ENCODE data around the gene ITGBL1.

ITGBL1 gene

DNA sequence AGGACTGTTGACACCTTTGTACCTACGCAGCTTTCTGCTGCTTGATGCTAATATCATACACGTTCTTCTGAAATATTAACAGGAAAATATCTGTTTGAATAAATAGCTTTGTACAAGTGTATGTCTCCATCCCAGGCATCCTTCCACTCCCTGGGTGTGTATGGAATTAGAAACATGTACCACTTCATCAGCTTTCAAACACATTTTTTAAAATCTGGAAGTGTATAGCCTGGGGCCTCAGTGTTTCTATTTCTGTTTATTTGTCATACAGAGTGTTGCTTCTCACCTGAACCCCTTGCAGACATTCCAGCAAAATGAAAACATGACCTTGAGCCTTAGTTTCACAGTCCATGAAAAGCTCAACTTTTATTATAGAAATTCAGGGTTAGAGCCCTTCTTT lies 168.6 kb downstream of the ITGBL1 start:
- H3K4me1 ChIP-seq (ENCODE audit: insufficient read depth, low read length, severe bottlenecking): peaks cover 35% of the 10 kb centered on the region
- H3K27me3 ChIP-seq (ENCODE audit: insufficient read depth, low read length): no peaks in the 10 kb centered on the region
- H3F3A ChIP-seq (ENCODE audit: insufficient read depth, low read length): no peaks in the 10 kb centered on the region; the same call in 1 of the 2 replicates
- H3K36me3 ChIP-seq (ENCODE audit: insufficient read depth, low read length): no peaks in the 10 kb centered on the region
- no peaks in the 10 kb centered on the region for H3K79me2 ChIP-seq (ENCODE audit: insufficient read depth, low read length)
- H4K20me1 ChIP-seq (ENCODE audit: insufficient read depth, low read length): no peaks in the 10 kb centered on the region
- no peak overlapping the region for H3K9ac ChIP-seq (ENCODE audit: low read length)
- TF ChIP-seq EZH2 (IDR thresholded peaks at IDR 0.05; ENCODE audit: borderline replicate concordance, low read length): no peak
- TF ChIP-seq, protein P1, sequence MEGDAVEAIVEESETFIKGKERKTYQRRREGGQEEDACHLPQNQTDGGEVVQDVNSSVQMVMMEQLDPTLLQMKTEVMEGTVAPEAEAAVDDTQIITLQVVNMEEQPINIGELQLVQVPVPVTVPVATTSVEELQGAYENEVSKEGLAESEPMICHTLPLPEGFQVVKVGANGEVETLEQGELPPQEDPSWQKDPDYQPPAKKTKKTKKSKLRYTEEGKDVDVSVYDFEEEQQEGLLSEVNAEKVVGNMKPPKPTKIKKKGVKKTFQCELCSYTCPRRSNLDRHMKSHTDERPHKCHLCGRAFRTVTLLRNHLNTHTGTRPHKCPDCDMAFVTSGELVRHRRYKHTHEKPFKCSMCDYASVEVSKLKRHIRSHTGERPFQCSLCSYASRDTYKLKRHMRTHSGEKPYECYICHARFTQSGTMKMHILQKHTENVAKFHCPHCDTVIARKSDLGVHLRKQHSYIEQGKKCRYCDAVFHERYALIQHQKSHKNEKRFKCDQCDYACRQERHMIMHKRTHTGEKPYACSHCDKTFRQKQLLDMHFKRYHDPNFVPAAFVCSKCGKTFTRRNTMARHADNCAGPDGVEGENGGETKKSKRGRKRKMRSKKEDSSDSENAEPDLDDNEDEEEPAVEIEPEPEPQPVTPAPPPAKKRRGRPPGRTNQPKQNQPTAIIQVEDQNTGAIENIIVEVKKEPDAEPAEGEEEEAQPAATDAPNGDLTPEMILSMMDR (IDR thresholded peaks at IDR 0.05; ENCODE audit: low read length): no peak
- H3K4me3 ChIP-seq (ENCODE audit: low read depth, low read length, poor library complexity, severe bottlenecking): no peak overlapping the region
- H3K9me3 ChIP-seq (ENCODE audit: low read length): no peaks in the 10 kb centered on the region
- H3K27ac ChIP-seq (ENCODE audit: low read depth, low read length, poor library complexity, severe bottlenecking): no peak overlapping the region
- H3K9me2 ChIP-seq (ENCODE audit: low read depth, low read length): no peaks in the 10 kb centered on the region
- peak overlapping the region; percentile 14; the same call in 1 of the 2 replicates for H2AFZ ChIP-seq (ENCODE audit: low read length)
- H3K4me2 ChIP-seq (ENCODE audit: low read length): no peak overlapping the region

DNA sequence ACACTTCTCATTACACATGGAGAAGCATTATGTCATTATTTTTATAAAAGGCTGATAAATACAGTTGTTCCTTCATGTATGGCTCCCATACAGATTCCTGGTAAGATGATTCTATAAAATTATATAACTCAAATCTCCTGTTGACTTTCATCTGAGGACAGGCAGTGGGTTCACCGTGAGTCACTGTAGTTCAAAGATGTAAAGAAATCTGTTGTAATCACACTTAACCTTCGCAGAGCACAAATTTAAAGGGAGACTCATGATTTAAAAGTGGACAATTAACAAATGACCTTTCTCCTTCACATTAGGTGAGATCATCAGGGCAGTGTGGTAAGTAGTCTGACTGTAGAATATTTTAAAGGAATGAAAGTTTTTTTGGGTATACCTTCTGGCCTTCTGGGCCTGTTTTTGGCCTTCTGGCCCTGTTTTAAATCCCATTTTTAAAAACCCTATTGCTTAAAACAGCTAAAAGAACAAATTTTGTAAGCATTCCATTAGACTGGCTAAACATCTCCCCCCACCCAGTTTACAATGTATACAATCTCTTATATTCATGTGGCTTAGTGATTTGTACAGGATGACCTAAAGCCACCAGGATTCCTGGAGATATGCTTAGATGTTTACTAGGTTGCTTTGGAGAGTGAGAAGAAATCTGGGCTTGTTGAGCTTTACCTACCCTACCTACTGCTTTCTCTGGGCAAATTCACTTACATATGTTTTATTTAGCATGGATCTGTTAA lies 171.2 kb downstream of the ITGBL1 start:
- Histone ChIP-seq H3K27me3 (ENCODE audit: insufficient read depth, low read length) (no peaks in the 10 kb centered on the region), H3K9me2 (ENCODE audit: low read depth, low read length) (no peaks in the 10 kb centered on the region), H2AFZ (ENCODE audit: low read length) (peak overlapping the region; percentile 24), H3K79me2 (ENCODE audit: insufficient read depth, low read length) (no peaks in the 10 kb centered on the region), H3K4me1 (ENCODE audit: insufficient read depth, low read length, severe bottlenecking) (peaks cover 56% of the 10 kb centered on the region), H3K9me3 (ENCODE audit: low read length) (no peaks in the 10 kb centered on the region), H4K20me1 (ENCODE audit: insufficient read depth, low read length) (no peaks in the 10 kb centered on the region), H3K9ac (ENCODE audit: low read length) (peak overlapping the region; percentile 1; the same call in 1 of the 2 replicates), H3F3A (ENCODE audit: insufficient read depth, low read length) (no peaks in the 10 kb centered on the region; the same call in 1 of the 2 replicates), H3K36me3 (ENCODE audit: insufficient read depth, low read length) (no peaks in the 10 kb centered on the region), H3K27ac (ENCODE audit: low read depth, low read length, poor library complexity, severe bottlenecking) (peak overlapping the region; percentile 94), H3K4me3 (ENCODE audit: low read depth, low read length, poor library complexity, severe bottlenecking) (peak overlapping the region; percentile 39), H3K4me2 (ENCODE audit: low read length) (peak overlapping the region; percentile 59)
- no peak for TF ChIP-seq EZH2 (IDR thresholded peaks at IDR 0.05; ENCODE audit: borderline replicate concordance, low read length)
- TF ChIP-seq, protein P1 (IDR thresholded peaks at IDR 0.05; ENCODE audit: low read length): no peak

DNA sequence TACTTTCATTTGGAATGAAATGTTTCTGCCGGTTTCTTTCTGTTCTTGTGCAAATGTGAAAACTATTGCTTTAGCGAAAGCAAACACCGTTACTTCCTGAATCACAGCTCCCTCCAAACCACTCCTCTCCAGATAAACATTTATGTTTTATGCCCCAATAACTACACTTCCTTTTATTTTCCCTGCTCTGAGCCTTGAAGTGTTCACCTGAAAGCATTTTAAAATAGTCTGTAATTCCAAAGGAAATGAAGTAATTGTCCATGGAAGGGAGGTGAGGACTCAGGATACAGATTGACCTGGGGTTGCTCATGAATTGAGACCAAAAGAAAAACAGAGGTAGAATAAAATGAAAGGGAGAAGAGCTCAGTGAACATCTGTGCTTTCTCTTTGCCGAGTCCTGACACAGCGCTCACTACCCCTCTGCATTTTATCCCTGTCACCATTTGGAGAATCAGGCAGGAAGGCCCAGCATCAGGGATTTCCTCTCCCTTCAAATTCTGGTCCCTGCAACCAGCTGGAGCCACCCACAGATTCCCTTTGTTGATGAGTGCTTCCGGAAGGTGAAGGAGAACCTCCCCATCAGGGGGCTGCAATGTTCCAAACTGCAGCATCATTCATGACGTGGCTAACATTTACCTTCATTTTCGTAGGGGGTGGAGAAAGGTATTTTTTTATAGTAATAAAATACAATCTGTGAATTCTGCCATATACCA lies 171.9 kb downstream of the ITGBL1 start:
- no peaks in the 10 kb centered on the region for H3K27me3 ChIP-seq (ENCODE audit: insufficient read depth, low read length)
- H3K27ac ChIP-seq (ENCODE audit: low read depth, low read length, poor library complexity, severe bottlenecking): peak overlapping the region; percentile 94
- peak overlapping the region; percentile 59 for H3K4me2 ChIP-seq (ENCODE audit: low read length)
- H3K9ac ChIP-seq (ENCODE audit: low read length): peak overlapping the region; percentile 1; the same call in 1 of the 2 replicates
- no peaks in the 10 kb centered on the region for H3K79me2 ChIP-seq (ENCODE audit: insufficient read depth, low read length)
- no peaks in the 10 kb centered on the region for H3K9me2 ChIP-seq (ENCODE audit: low read depth, low read length)
- H3K4me3 ChIP-seq (ENCODE audit: low read depth, low read length, poor library complexity, severe bottlenecking): peak overlapping the region; percentile 39
- H2AFZ ChIP-seq (ENCODE audit: low read length): peak overlapping the region; percentile 24
- H3K36me3 ChIP-seq (ENCODE audit: insufficient read depth, low read length): no peaks in the 10 kb centered on the region
- H3F3A ChIP-seq (ENCODE audit: insufficient read depth, low read length): no peaks in the 10 kb centered on the region; the same call in 1 of the 2 replicates
- H3K9me3 ChIP-seq (ENCODE audit: low read length): no peaks in the 10 kb centered on the region
- H4K20me1 ChIP-seq (ENCODE audit: insufficient read depth, low read length): no peaks in the 10 kb centered on the region
- no peak for TF ChIP-seq EZH2 (IDR thresholded peaks at IDR 0.05; ENCODE audit: borderline replicate concordance, low read length)
- TF ChIP-seq, protein P1 (IDR thresholded peaks at IDR 0.05; ENCODE audit: low read length): no peak
- peaks cover 56% of the 10 kb centered on the region for H3K4me1 ChIP-seq (ENCODE audit: insufficient read depth, low read length, severe bottlenecking)
